GM12878 (cell line): ENCODE data around the gene DIP2A. TPM values are rescaled to one million over a fixed set of nuclear protein-coding genes. Genes with fewer than 3 reads are reported as not detected.

ENCODE experiments used
- ATAC-seq: fragments of 200-7000 bp; cut with Tn5 transposase; 3 replicates; pipeline ENCODE4 v1.9.1; 2020; ENCODE audit warnings: mild to moderate bottlenecking, moderate library complexity
- BruUV-seq: library from RNA; stranded (reverse); fragments of 400-500 nt; replicated peaks from 2 replicates; lab custom pipeline; 2021; lab: Mats Ljungman, UMichigan
- CTCF ChIA-PET: fragments of 300-600 bp; sonication (Branson Sonifier 250); formaldehyde crosslinking; extraction: SDS; loops from one replicate; lab custom pipeline; 2021; ENCODE audit warnings: inconsistent platforms; lab: Yijun Ruan, JAX
- POLR2A ChIA-PET: fragments of 350-600 bp; formaldehyde crosslinking; extraction: SDS; loops from one replicate; lab custom pipeline; 2021; ENCODE audit warnings: inconsistent platforms; lab: Charles Lee
- RAD21 ChIA-PET: fragments of 300-600 bp; sonication (Branson Sonifier 250); formaldehyde crosslinking; loops from one replicate; lab custom pipeline; 2023; ENCODE audit warnings: antibody characterized with exemption; ENCODE audit not compliant: unreplicated experiment; lab: Charles Lee
- SMC1A ChIA-PET: fragments of 300-600 bp; sonication (Branson Sonifier 250); formaldehyde crosslinking; loops from one replicate; lab custom pipeline; 2023; ENCODE audit not compliant: unreplicated experiment, uncharacterized antibody; lab: Charles Lee
- DNase-seq: peaks from one replicate; pipeline ENCODE4 v3.0.0-alpha.2; 2011; ENCODE audit warnings: low read depth, low spot score
- FAIRE-seq: peaks from 3 replicates; lab custom pipeline; 2011; peaks lifted over from hg19 to GRCh38; lab: Jason Lieb, UNC
- H2AFZ ChIP-seq: 2 replicates; pipeline ENCODE4 v1.6.0; 2011; ENCODE audit warnings: low read depth, low read length, control low read depth; ENCODE audit not compliant: control insufficient read depth
- H3K27ac ChIP-seq: 2 replicates; pipeline ENCODE4 v1.5.1; 2011; ENCODE audit warnings: control low read depth; ENCODE audit not compliant: control insufficient read depth, insufficient read depth
- H3K27me3 ChIP-seq, 2 experiments: replicated peaks in 1 of 2; 2 replicates each; pipeline versions ENCODE4 v1.6.0 to v1.6.1; 2011; ENCODE audit warnings: low read length in 1 of 2; ENCODE audit not compliant: control insufficient read depth in 2 of 2, insufficient read depth in 2 of 2
- H3K36me3 ChIP-seq, 2 experiments: 2 replicates each; pipeline ENCODE4 v1.5.1; 2011; ENCODE audit warnings: low read length in 1 of 2; ENCODE audit not compliant: control insufficient read depth in 2 of 2, insufficient read depth in 2 of 2
- H3K4me1 ChIP-seq: 2 replicates; pipeline ENCODE4 v1.6.1; 2011; ENCODE audit warnings: mild to moderate bottlenecking, low read length, moderate library complexity, mixed read lengths; ENCODE audit not compliant: control insufficient read depth, insufficient read depth
- H3K4me2 ChIP-seq: 2 replicates; pipeline ENCODE4 v1.6.0; 2011; ENCODE audit warnings: control low read depth; ENCODE audit not compliant: control insufficient read depth, insufficient read depth
- H3K4me3 ChIP-seq: fragments of 200-600 bp; sonication (generic); 2 replicates; pipeline ENCODE4 v1.5.1; 2016
- H3K79me2 ChIP-seq: 2 replicates; pipeline ENCODE4 v1.6.0; 2011; ENCODE audit warnings: low read length; ENCODE audit not compliant: control insufficient read depth, insufficient read depth
- H3K9ac ChIP-seq: 2 replicates; pipeline ENCODE4 v1.8.0; 2011; ENCODE audit warnings: low read length, control low read depth, mixed read lengths; ENCODE audit not compliant: control insufficient read depth, insufficient read depth
- H3K9me3 ChIP-seq: replicated peaks from 3 replicates; pipeline ENCODE4 v1.5.1; 2011; ENCODE audit warnings: mild to moderate bottlenecking, low read length; ENCODE audit not compliant: control insufficient read depth, insufficient read depth
- H4K20me1 ChIP-seq: 2 replicates; pipeline ENCODE4 v1.6.0; 2011; ENCODE audit not compliant: control insufficient read depth, insufficient read depth
- STAT3 ChIP-seq: IDR thresholded peaks from 2 replicates; pipeline ENCODE4 v1.6.1; 2011; ENCODE audit warnings: low read depth, low read length, improper control_type of control experiment
- WGBS: methylation state at CpG from one replicate; pipeline ENCODE4 v1.1.6; 2016; ENCODE audit warnings: low lambda C conversion rate; ENCODE audit not compliant: insufficient replicate concordance, insufficient coverage; ENCODE audit errors: missing lambda C conversion rate; 5-methylcytosine and 5-hydroxymethylcytosine counted together
- in situ Hi-C: fragments of 300-500 bp; cut with MboI; formaldehyde crosslinking; loops from 9 replicates; pipeline ENCODE4 v1.14.3; 2018; ENCODE audit warnings: mixed read lengths
- intact Hi-C: fragments of 100-400 bp; cut with micrococcal nuclease; formaldehyde crosslinking; loops from one replicate; pipeline ENCODE4 v1.14.2; 2022; ENCODE audit not compliant: unreplicated experiment
- polyA plus RNA-seq, 11 experiments: library from polyadenylated mRNA; depleted of rRNA in 4 of 11; unstranded in 6 of 11; stranded (reverse) in 5 of 11; fragments of >200 nt; fragmentation: Nextera tagmentation in 4 of 11; fragmentation: Illumina TruSeq in 1 of 11; extraction: Ambion mirVana in 4 of 11; extraction: Trizol in 1 of 11; gene quantifications; 1 replicate in 1 of 11; 2 replicates in 10 of 11; pipeline versions ENCODE4 v1.2.1 to v1.2.3, GENCODE V29; 2011 to 2016; ENCODE audit warnings: inconsistent platforms in 2 of 11, missing spikeins in 2 of 11, low read depth in 1 of 11
- total RNA-seq, 4 experiments: library from RNA; depleted of rRNA in 3 of 4; stranded (reverse); fragments of >200 nt in 3 of 4; fragmentation: Illumina TruSeq in 1 of 4; extraction: Trizol in 1 of 4; gene quantifications; 2 replicates each; pipeline versions ENCODE4 v1.2.1 to v1.2.3, GENCODE V29; 2013 to 2021
- TF ChIP-seq, protein P1 (sequence below): fragments of 450-650 bp; formaldehyde crosslinking; IDR thresholded peaks from 2 replicates; pipeline ENCODE4 v1.4.0; 2022; ENCODE audit warnings: mild to moderate bottlenecking, moderate library complexity
- TF ChIP-seq, protein P2 (sequence below): IDR thresholded peaks from 2 replicates; pipeline ENCODE4 v1.6.1; 2011; ENCODE audit warnings: borderline replicate concordance, low read depth, mild to moderate bottlenecking, moderate library complexity, mixed read lengths, low read length; ENCODE audit not compliant: insufficient read depth; ENCODE audit errors: extremely low read length

The DIP2A gene
- total and polyA plus RNA-seq, 10 of the 15 experiments (the other 5 are each of a cell fraction or from before 2014, with no cell fraction given), result 1.7 to 25.5 (median 12.2) TPM

GRCh38 chr21:46616656-46617055 lies 158.0 kb downstream of the DIP2A start:
- Histone ChIP-seq H4K20me1 (no peaks in the 10 kb centered on the region), H3K27me3 (no peaks in the 10 kb centered on the region; a peak in 1 of 4 replicates), H3K4me1 (peaks cover under 1% of the 10 kb centered on the region; the same call in 1 of the 2 replicates), H3K27ac (no peak overlapping the region), H3K36me3 (no peaks in the 10 kb centered on the region), H3K9me3 (no peaks in the 10 kb centered on the region; the same call in 2 of the 3 replicates), H3K9ac (no peak overlapping the region), H3K4me3 (no peak overlapping the region), H3K79me2 (no peaks in the 10 kb centered on the region), H2AFZ (no peak overlapping the region), H3K4me2 (no peak overlapping the region)
- intact Hi-C loops (no loop called here), in situ Hi-C loops (no loop called here)
- 95% methylated on average over 1 of the region's 1 CpG for WGBS
- POLR2A ChIA-PET, result no interaction called here
- RAD21 ChIA-PET, result no interaction called here
- no TSS peak for BruUV-seq
- CTCF ChIA-PET, result no interaction called here
- SMC1A ChIA-PET, result interaction anchor here (1.0 kb wide), 1 partner anchor 9 kb away, joined by 3 read pairs; no protein-coding TSS in a partner anchor
- ATAC-seq (no peak), DNase-seq (no peak), FAIRE-seq (no peak)
- TF ChIP-seq, protein P1, sequence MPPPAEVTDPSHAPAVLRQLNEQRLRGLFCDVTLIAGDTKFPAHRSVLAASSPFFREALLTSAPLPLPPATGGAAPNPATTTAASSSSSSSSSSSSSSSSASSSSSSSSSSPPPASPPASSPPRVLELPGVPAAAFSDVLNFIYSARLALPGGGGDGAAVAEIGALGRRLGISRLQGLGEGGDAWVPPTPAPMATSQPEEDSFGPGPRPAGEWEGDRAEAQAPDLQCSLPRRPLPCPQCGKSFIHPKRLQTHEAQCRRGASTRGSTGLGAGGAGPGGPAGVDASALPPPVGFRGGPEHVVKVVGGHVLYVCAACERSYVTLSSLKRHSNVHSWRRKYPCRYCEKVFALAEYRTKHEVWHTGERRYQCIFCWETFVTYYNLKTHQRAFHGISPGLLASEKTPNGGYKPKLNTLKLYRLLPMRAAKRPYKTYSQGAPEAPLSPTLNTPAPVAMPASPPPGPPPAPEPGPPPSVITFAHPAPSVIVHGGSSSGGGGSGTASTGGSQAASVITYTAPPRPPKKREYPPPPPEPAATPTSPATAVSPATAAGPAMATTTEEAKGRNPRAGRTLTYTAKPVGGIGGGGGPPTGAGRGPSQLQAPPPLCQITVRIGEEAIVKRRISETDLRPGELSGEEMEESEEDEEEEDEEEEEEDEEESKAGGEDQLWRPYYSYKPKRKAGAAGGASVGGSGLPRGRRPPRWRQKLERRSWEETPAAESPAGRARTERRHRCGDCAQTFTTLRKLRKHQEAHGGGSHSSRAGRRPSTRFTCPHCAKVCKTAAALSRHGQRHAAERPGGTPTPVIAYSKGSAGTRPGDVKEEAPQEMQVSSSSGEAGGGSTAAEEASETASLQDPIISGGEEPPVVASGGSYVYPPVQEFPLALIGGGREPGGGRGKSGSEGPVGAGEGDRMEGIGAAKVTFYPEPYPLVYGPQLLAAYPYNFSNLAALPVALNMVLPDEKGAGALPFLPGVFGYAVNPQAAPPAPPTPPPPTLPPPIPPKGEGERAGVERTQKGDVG (CRISPR knock-in tag), result no peak
- TF ChIP-seq, protein P2, sequence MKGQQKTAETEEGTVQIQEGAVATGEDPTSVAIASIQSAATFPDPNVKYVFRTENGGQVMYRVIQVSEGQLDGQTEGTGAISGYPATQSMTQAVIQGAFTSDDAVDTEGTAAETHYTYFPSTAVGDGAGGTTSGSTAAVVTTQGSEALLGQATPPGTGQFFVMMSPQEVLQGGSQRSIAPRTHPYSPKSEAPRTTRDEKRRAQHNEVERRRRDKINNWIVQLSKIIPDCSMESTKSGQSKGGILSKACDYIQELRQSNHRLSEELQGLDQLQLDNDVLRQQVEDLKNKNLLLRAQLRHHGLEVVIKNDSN, result no peak
- TF ChIP-seq STAT3, result no peak
